OCI-LY3 (cell line): ENCODE measurements around the gene PDE8A.

Source experiments
- H2AFZ ChIP-seq: fragments of 200-600, 300-600 bp; shearing (Covaris generic); 2 replicates; pipeline ENCODE4 v1.6.0; 2014; ENCODE audit warnings: antibody characterized with exemption, low read depth, low read length
- H3K27ac ChIP-seq: fragments of 200-600, 300-600 bp; sonication (generic); 2 replicates; pipeline ENCODE4 v1.5.1; 2014; ENCODE audit warnings: mild to moderate bottlenecking, low read length, moderate library complexity, mixed read lengths
- H3K27me3 ChIP-seq: fragments of 200-600, 300-600 bp; sonication (generic); 2 replicates; pipeline ENCODE4 v1.6.1; 2014; ENCODE audit warnings: low read depth, low read length, mixed read lengths
- H3K36me3 ChIP-seq: fragments of 200-600, 300-600 bp; sonication (generic); replicated peaks from 2 replicates; pipeline ENCODE3; 2014; ENCODE audit warnings: low read depth, low read length, mixed read lengths
- H3K4me1 ChIP-seq: fragments of 300-600, 200-600 bp; sonication (generic); 2 replicates; pipeline ENCODE4 v1.6.1; 2014; ENCODE audit warnings: low read length, mixed read lengths
- H3K4me2 ChIP-seq: fragments of 200-600, 300-600 bp; sonication (generic); 2 replicates; pipeline ENCODE4 v1.6.1; 2014; ENCODE audit warnings: low read length, mixed read lengths
- H3K4me3 ChIP-seq: fragments of 300-600, 200-600 bp; sonication (generic); 2 replicates; pipeline ENCODE4 v1.5.1; 2014; ENCODE audit warnings: antibody characterized with exemption, mild to moderate bottlenecking, low read length, moderate library complexity
- H3K79me2 ChIP-seq: fragments of 300-600, 200-600 bp; shearing (Covaris generic); 2 replicates; pipeline ENCODE4 v1.6.1; 2014; ENCODE audit warnings: mild to moderate bottlenecking, low read length, mixed read lengths
- H3K9ac ChIP-seq: fragments of 300-600, 200-600 bp; shearing (Covaris generic); 2 replicates; pipeline ENCODE4 v1.6.0; 2014; ENCODE audit warnings: mild to moderate bottlenecking, low read length, moderate library complexity
- H3K9me3 ChIP-seq: fragments of 200-600, 300-600 bp; shearing (Covaris generic); 2 replicates; pipeline ENCODE4 v1.6.1; 2014; ENCODE audit warnings: low read length, mixed read lengths; ENCODE audit not compliant: insufficient read depth
- H4K20me1 ChIP-seq: fragments of 200-600, 300-600 bp; sonication (generic); 2 replicates; pipeline ENCODE4 v1.6.1; 2016; ENCODE audit warnings: low read length, mixed read lengths; ENCODE audit not compliant: insufficient read depth
- CTCF ChIP-seq: fragments of 200-600, 300-600 bp; sonication (generic); IDR thresholded peaks from 2 replicates; pipeline ENCODE4 v1.5.1; 2014; ENCODE audit warnings: antibody characterized with exemption, low read length, low read depth
- EZH2phosphoT487 ChIP-seq: fragments of 200-600 bp; shearing (Covaris generic); IDR thresholded peaks from 2 replicates; pipeline ENCODE4 v1.6.1; 2018; ENCODE audit warnings: antibody characterized with exemption, mixed run types, low read depth

Gene PDE8A

GRCh38 chr15:84949845-84950569 is 31.6 kb upstream of the PDE8A start:
- Histone ChIP-seq H3K4me2 (no peak overlapping the region), H3K36me3 (no peaks in the 10 kb centered on the region), H3K4me3 (no peak overlapping the region), H3K27me3 (no peaks in the 10 kb centered on the region; the same call in 1 of the 2 replicates), H3K9ac (no peak overlapping the region), H3K4me1 (no peaks in the 10 kb centered on the region), H3K27ac (no peak overlapping the region), H3K9me3 (no peaks in the 10 kb centered on the region), H2AFZ (no peak overlapping the region), H4K20me1 (no peaks in the 10 kb centered on the region), H3K79me2 (no peaks in the 10 kb centered on the region)
- TF ChIP-seq EZH2phosphoT487, result no peak
- no peak for TF ChIP-seq CTCF

GRCh38 chr15:84950570-84951111 is 31.0 kb upstream of the PDE8A start:
- Histone ChIP-seq H2AFZ (no peak overlapping the region), H3K79me2 (no peaks in the 10 kb centered on the region), H3K9me3 (no peaks in the 10 kb centered on the region), H3K4me3 (no peak overlapping the region), H3K9ac (no peak overlapping the region), H3K4me2 (no peak overlapping the region), H3K4me1 (no peaks in the 10 kb centered on the region), H3K36me3 (no peaks in the 10 kb centered on the region), H4K20me1 (no peaks in the 10 kb centered on the region), H3K27me3 (no peaks in the 10 kb centered on the region; the same call in 1 of the 2 replicates), H3K27ac (no peak overlapping the region)
- no peak for TF ChIP-seq EZH2phosphoT487
- no peak for TF ChIP-seq CTCF

GRCh38 chr15:84951736-84952135 is 29.9 kb upstream of the PDE8A start:
- H3K9me3 ChIP-seq, result no peaks in the 10 kb centered on the region
- peaks cover 5% of the 10 kb centered on the region for H3K27me3 ChIP-seq
- H3K4me1 ChIP-seq, result no peaks in the 10 kb centered on the region
- no peak overlapping the region for H2AFZ ChIP-seq
- no peak overlapping the region for H3K4me3 ChIP-seq
- H3K79me2 ChIP-seq, result no peaks in the 10 kb centered on the region
- H3K36me3 ChIP-seq, result no peaks in the 10 kb centered on the region
- H3K4me2 ChIP-seq, result no peak overlapping the region
- TF ChIP-seq CTCF (no peak), EZH2phosphoT487 (no peak)
- no peak overlapping the region for H3K9ac ChIP-seq
- H4K20me1 ChIP-seq, result no peaks in the 10 kb centered on the region
- H3K27ac ChIP-seq, result no peak overlapping the region

GRCh38 chr15:84953136-84953535 is 28.5 kb upstream of the PDE8A start:
- H4K20me1 ChIP-seq, result no peaks in the 10 kb centered on the region
- peaks cover 5% of the 10 kb centered on the region for H3K27me3 ChIP-seq
- no peaks in the 10 kb centered on the region for H3K36me3 ChIP-seq
- no peak overlapping the region for H3K4me3 ChIP-seq
- H3K9ac ChIP-seq, result no peak overlapping the region
- TF ChIP-seq CTCF (no peak), EZH2phosphoT487 (no peak)
- no peak overlapping the region for H3K27ac ChIP-seq
- no peak overlapping the region for H2AFZ ChIP-seq
- H3K4me2 ChIP-seq, result no peak overlapping the region
- H3K4me1 ChIP-seq, result no peaks in the 10 kb centered on the region
- no peaks in the 10 kb centered on the region for H3K79me2 ChIP-seq
- no peaks in the 10 kb centered on the region for H3K9me3 ChIP-seq
